NCI-H1694 (cell line): ENCODE results near the gene DPPA3.
"Not testable (repeated sequence)": the region's sequence is repeated elsewhere in the genome, so short reads cannot be mapped to it uniquely, and the experiment has no call there.

Experiments used
- DNase-seq: peaks from one replicate; lab custom pipeline; 2025; lab: John Stamatoyannopoulos, UW

The DPPA3 gene

GRCh38 chr12:7730984-7731383 is 19.8 kb downstream of the DPPA3 start:
- DNase-seq, result not testable (repeated sequence)

GRCh38 chr12:7731486-7731885 is 20.3 kb downstream of the DPPA3 start:
- no peak for DNase-seq

GRCh38 chr12:7732993-7733392 is 21.8 kb downstream of the DPPA3 start:
- no peak for DNase-seq

- DNase-seq, result no peak
Measured at GRCh38 chr12:7747246-7747645, 36.0 kb downstream of the DPPA3 start, which contains the start of gene CLEC4C. CLEC4C (minus strand) TSS chr12:7747375; CDS start chr12:7747348, 27 bp downstream.

- no peak for DNase-seq
Measured at GRCh38 chr12:7748852-7749251, 37.6 kb downstream of the DPPA3 start.

- DNase-seq, result no peak
Measured at GRCh38 chr12:7749442-7749841, 38.2 kb downstream of the DPPA3 start.

- DNase-seq, result no peak
Measured at GRCh38 chr12:7750350-7750749, 39.1 kb downstream of the DPPA3 start.

- DNase-seq, result no peak
Measured at GRCh38 chr12:7751394-7751793, 40.2 kb downstream of the DPPA3 start.

- not testable (repeated sequence) for DNase-seq
Measured at GRCh38 chr12:7751941-7752922, 41.0 kb downstream of the DPPA3 start.

GRCh38 chr12:7755668-7756067 is 44.4 kb downstream of the DPPA3 start:
- DNase-seq, result not testable (repeated sequence)

- DNase-seq, result no peak
Measured at GRCh38 chr12:7756993-7757392, 45.8 kb downstream of the DPPA3 start.

- DNase-seq, result no peak
Measured at GRCh38 chr12:7758766-7759140, 47.5 kb downstream of the DPPA3 start.
